GM12878 (cell line): ENCODE results near the gene SYT1. TPM values are rescaled to one million over a fixed set of nuclear protein-coding genes. Genes with fewer than 3 reads are reported as not detected.

ENCODE experiments used
- ATAC-seq: fragments of 200-7000 bp; cut with Tn5 transposase; 3 replicates; pipeline ENCODE4 v1.9.1; 2020; ENCODE audit warnings: mild to moderate bottlenecking, moderate library complexity
- BruUV-seq: library from RNA; stranded (reverse); fragments of 400-500 nt; replicated peaks from 2 replicates; lab custom pipeline; 2021; lab: Mats Ljungman, UMichigan
- CTCF ChIA-PET: fragments of 300-600 bp; sonication (Branson Sonifier 250); formaldehyde crosslinking; extraction: SDS; loops from one replicate; lab custom pipeline; 2021; ENCODE audit warnings: inconsistent platforms; lab: Yijun Ruan, JAX
- POLR2A ChIA-PET: fragments of 350-600 bp; formaldehyde crosslinking; extraction: SDS; loops from one replicate; lab custom pipeline; 2021; ENCODE audit warnings: inconsistent platforms; lab: Charles Lee
- RAD21 ChIA-PET: fragments of 300-600 bp; sonication (Branson Sonifier 250); formaldehyde crosslinking; loops from one replicate; lab custom pipeline; 2023; ENCODE audit warnings: antibody characterized with exemption; ENCODE audit not compliant: unreplicated experiment; lab: Charles Lee
- SMC1A ChIA-PET: fragments of 300-600 bp; sonication (Branson Sonifier 250); formaldehyde crosslinking; loops from one replicate; lab custom pipeline; 2023; ENCODE audit not compliant: unreplicated experiment, uncharacterized antibody; lab: Charles Lee
- DNase-seq: peaks from one replicate; pipeline ENCODE4 v3.0.0-alpha.2; 2011; ENCODE audit warnings: low read depth, low spot score
- FAIRE-seq: peaks from 3 replicates; lab custom pipeline; 2011; peaks lifted over from hg19 to GRCh38; lab: Jason Lieb, UNC
- H2AFZ ChIP-seq: 2 replicates; pipeline ENCODE4 v1.6.0; 2011; ENCODE audit warnings: low read depth, low read length, control low read depth; ENCODE audit not compliant: control insufficient read depth
- H3K27ac ChIP-seq: 2 replicates; pipeline ENCODE4 v1.5.1; 2011; ENCODE audit warnings: control low read depth; ENCODE audit not compliant: control insufficient read depth, insufficient read depth
- H3K27me3 ChIP-seq, 2 experiments: replicated peaks in 1 of 2; 2 replicates each; pipeline versions ENCODE4 v1.6.0 to v1.6.1; 2011; ENCODE audit warnings: low read length in 1 of 2; ENCODE audit not compliant: control insufficient read depth in 2 of 2, insufficient read depth in 2 of 2
- H3K36me3 ChIP-seq, 2 experiments: 2 replicates each; pipeline ENCODE4 v1.5.1; 2011; ENCODE audit warnings: low read length in 1 of 2; ENCODE audit not compliant: control insufficient read depth in 2 of 2, insufficient read depth in 2 of 2
- H3K4me1 ChIP-seq: 2 replicates; pipeline ENCODE4 v1.6.1; 2011; ENCODE audit warnings: mild to moderate bottlenecking, low read length, moderate library complexity, mixed read lengths; ENCODE audit not compliant: control insufficient read depth, insufficient read depth
- H3K4me2 ChIP-seq: 2 replicates; pipeline ENCODE4 v1.6.0; 2011; ENCODE audit warnings: control low read depth; ENCODE audit not compliant: control insufficient read depth, insufficient read depth
- H3K4me3 ChIP-seq: fragments of 200-600 bp; sonication (generic); 2 replicates; pipeline ENCODE4 v1.5.1; 2016
- H3K79me2 ChIP-seq: 2 replicates; pipeline ENCODE4 v1.6.0; 2011; ENCODE audit warnings: low read length; ENCODE audit not compliant: control insufficient read depth, insufficient read depth
- H3K9ac ChIP-seq: 2 replicates; pipeline ENCODE4 v1.8.0; 2011; ENCODE audit warnings: low read length, control low read depth, mixed read lengths; ENCODE audit not compliant: control insufficient read depth, insufficient read depth
- H3K9me3 ChIP-seq: replicated peaks from 3 replicates; pipeline ENCODE4 v1.5.1; 2011; ENCODE audit warnings: mild to moderate bottlenecking, low read length; ENCODE audit not compliant: control insufficient read depth, insufficient read depth
- H4K20me1 ChIP-seq: 2 replicates; pipeline ENCODE4 v1.6.0; 2011; ENCODE audit not compliant: control insufficient read depth, insufficient read depth
- BRCA1 ChIP-seq: IDR thresholded peaks from 2 replicates; pipeline ENCODE4 v1.6.1; 2011; ENCODE audit warnings: low read depth, low read length, improper control_type of control experiment
- CREB1 ChIP-seq: IDR thresholded peaks from 2 replicates; pipeline ENCODE4 v1.6.1; 2012; ENCODE audit warnings: low read depth, mild to moderate bottlenecking, inconsistent platforms
- DPF2 ChIP-seq: fragments of 450-650 bp; IDR thresholded peaks from 2 replicates; pipeline ENCODE4 v1.6.1; 2017; ENCODE audit warnings: mild to moderate bottlenecking
- EGR1 ChIP-seq, 2 experiments: IDR thresholded peaks; 1 replicate in 1 of 2; 2 replicates in 1 of 2; pipeline ENCODE4 v1.6.1; 2011 to 2012; ENCODE audit warnings: low read depth in 2 of 2, low read length in 2 of 2, borderline replicate concordance in 1 of 2, mild to moderate bottlenecking in 1 of 2, moderate library complexity in 1 of 2
- HCFC1 ChIP-seq: fragments of 150-350 bp; IDR thresholded peaks from 2 replicates; pipeline ENCODE4 v1.6.1; 2014; ENCODE audit warnings: low read length
- HDGF ChIP-seq: fragments of 450-650 bp; IDR thresholded peaks from 2 replicates; pipeline ENCODE4 v1.6.1; 2016; ENCODE audit warnings: antibody characterized with exemption
- JUNB ChIP-seq: IDR thresholded peaks from 2 replicates; pipeline ENCODE4 v1.6.1; 2016; ENCODE audit warnings: antibody characterized with exemption, mild to moderate bottlenecking
- NFIC ChIP-seq: IDR thresholded peaks from 2 replicates; pipeline ENCODE4 v1.6.1; 2012; ENCODE audit warnings: low read depth, mild to moderate bottlenecking, inconsistent platforms, low read length, moderate library complexity
- POLR2AphosphoS5 ChIP-seq: IDR thresholded peaks from 2 replicates; pipeline ENCODE4 v1.6.1; 2011; ENCODE audit warnings: mild to moderate bottlenecking, low read length, inconsistent platforms
- RCOR1 ChIP-seq: conservative IDR thresholded peaks from 2 replicates; pipeline ENCODE4 v1.6.1; 2012; ENCODE audit warnings: low read depth, low read length, improper control_type of control experiment
- RFX5 ChIP-seq: IDR thresholded peaks from 2 replicates; pipeline ENCODE4 v1.6.1; 2011; ENCODE audit warnings: low read depth, low read length, improper control_type of control experiment
- RUNX3 ChIP-seq: IDR thresholded peaks from 2 replicates; pipeline ENCODE4 v1.6.1; 2012; ENCODE audit warnings: low read length, inconsistent platforms
- SMAD5 ChIP-seq: IDR thresholded peaks from 2 replicates; pipeline ENCODE4 v1.6.1; 2016; ENCODE audit warnings: antibody characterized with exemption, low read depth
- SMC3 ChIP-seq: IDR thresholded peaks from 2 replicates; pipeline ENCODE4 v1.6.1; 2011; ENCODE audit warnings: low read length, improper control_type of control experiment, borderline replicate concordance
- TAF1 ChIP-seq: IDR thresholded peaks from 2 replicates; pipeline ENCODE4 v1.6.1; 2011; ENCODE audit warnings: mild to moderate bottlenecking, low read depth, low read length, borderline replicate concordance
- TBL1XR1 ChIP-seq: IDR thresholded peaks from 2 replicates; pipeline ENCODE4 v1.6.1; 2012; ENCODE audit warnings: low read depth, low read length, improper control_type of control experiment
- WGBS: methylation state at CpG from one replicate; pipeline ENCODE4 v1.1.6; 2016; ENCODE audit warnings: low lambda C conversion rate; ENCODE audit not compliant: insufficient replicate concordance, insufficient coverage; ENCODE audit errors: missing lambda C conversion rate; 5-methylcytosine and 5-hydroxymethylcytosine counted together
- in situ Hi-C: fragments of 300-500 bp; cut with MboI; formaldehyde crosslinking; loops from 9 replicates; pipeline ENCODE4 v1.14.3; 2018; ENCODE audit warnings: mixed read lengths
- intact Hi-C: fragments of 100-400 bp; cut with micrococcal nuclease; formaldehyde crosslinking; loops from one replicate; pipeline ENCODE4 v1.14.2; 2022; ENCODE audit not compliant: unreplicated experiment
- polyA plus RNA-seq, 11 experiments: library from polyadenylated mRNA; depleted of rRNA in 4 of 11; unstranded in 6 of 11; stranded (reverse) in 5 of 11; fragments of >200 nt; fragmentation: Nextera tagmentation in 4 of 11; fragmentation: Illumina TruSeq in 1 of 11; extraction: Ambion mirVana in 4 of 11; extraction: Trizol in 1 of 11; gene quantifications; 1 replicate in 1 of 11; 2 replicates in 10 of 11; pipeline versions ENCODE4 v1.2.1 to v1.2.3, GENCODE V29; 2011 to 2016; ENCODE audit warnings: inconsistent platforms in 2 of 11, missing spikeins in 2 of 11, low read depth in 1 of 11
- total RNA-seq, 4 experiments: library from RNA; depleted of rRNA in 3 of 4; stranded (reverse); fragments of >200 nt in 3 of 4; fragmentation: Illumina TruSeq in 1 of 4; extraction: Trizol in 1 of 4; gene quantifications; 2 replicates each; pipeline versions ENCODE4 v1.2.1 to v1.2.3, GENCODE V29; 2013 to 2021
- TF ChIP-seq, protein P1 (sequence below): fragments of 450-650 bp; IDR thresholded peaks from 2 replicates; pipeline ENCODE4 v1.6.1; 2017; ENCODE audit warnings: mild to moderate bottlenecking, moderate library complexity

SYT1 gene
- total and polyA plus RNA-seq, 10 of the 15 experiments (the other 5 are each of a cell fraction or from before 2014, with no cell fraction given): 0.10 to 0.28 TPM; not detected in 8

- H4K20me1 ChIP-seq: no peaks in the 10 kb centered on the region
- intact Hi-C loops: no loop called here
- ATAC-seq (no peak), DNase-seq (no peak), FAIRE-seq (no peak)
- H3K27ac ChIP-seq: no peak overlapping the region
- TF ChIP-seq POLR2AphosphoS5 (no peak), RFX5 (no peak), TBL1XR1 (no peak), HDGF (no peak), RUNX3 (no peak), BRCA1 (no peak)
- no peaks in the 10 kb centered on the region for H3K27me3 ChIP-seq
- H3K9ac ChIP-seq: no peak overlapping the region
- ChIA-PET SMC1A (no interaction called here), CTCF (no interaction called here), RAD21 (no interaction called here), POLR2A (no interaction called here)
- no peaks in the 10 kb centered on the region for H3K4me1 ChIP-seq
- no peak overlapping the region for H3K4me3 ChIP-seq
- no peak overlapping the region for H3K4me2 ChIP-seq
- H3K36me3 ChIP-seq: no peaks in the 10 kb centered on the region
- WGBS: 14% methylated on average over 2 of the region's 2 CpGs
- no TSS peak for BruUV-seq
- no peak overlapping the region for H2AFZ ChIP-seq
- H3K79me2 ChIP-seq: no peaks in the 10 kb centered on the region
- in situ Hi-C loops: no loop called here
- H3K9me3 ChIP-seq: no peaks in the 10 kb centered on the region
Observed at GRCh38 chr12:78933014-78933413, 68.4 kb downstream of the SYT1 start.

GRCh38 chr12:78938341-78939084, 73.9 kb downstream of the SYT1 start:
- no TSS peak for BruUV-seq
- Histone ChIP-seq H3K9me3 (no peaks in the 10 kb centered on the region), H4K20me1 (no peaks in the 10 kb centered on the region), H3K27me3 (no peaks in the 10 kb centered on the region), H3K4me2 (no peak overlapping the region), H3K4me1 (no peaks in the 10 kb centered on the region), H3K4me3 (no peak overlapping the region), H3K36me3 (no peaks in the 10 kb centered on the region), H2AFZ (no peak overlapping the region), H3K27ac (no peak overlapping the region), H3K9ac (no peak overlapping the region), H3K79me2 (no peaks in the 10 kb centered on the region)
- 42% methylated on average over 4 of the region's 4 CpGs for WGBS
- POLR2A ChIA-PET: no interaction called here
- CTCF ChIA-PET: interaction anchor here (1.1 kb wide), 1 partner anchor 20 kb away, joined by 4 read pairs; no protein-coding TSS in a partner anchor
- FAIRE-seq: no peak
- in situ Hi-C loops (no loop called here), intact Hi-C loops (no loop called here)
- RAD21 ChIA-PET: no interaction called here
- no peak for DNase-seq
- SMC1A ChIA-PET: no interaction called here
- no peak for ATAC-seq
- TF ChIP-seq, protein P1, sequence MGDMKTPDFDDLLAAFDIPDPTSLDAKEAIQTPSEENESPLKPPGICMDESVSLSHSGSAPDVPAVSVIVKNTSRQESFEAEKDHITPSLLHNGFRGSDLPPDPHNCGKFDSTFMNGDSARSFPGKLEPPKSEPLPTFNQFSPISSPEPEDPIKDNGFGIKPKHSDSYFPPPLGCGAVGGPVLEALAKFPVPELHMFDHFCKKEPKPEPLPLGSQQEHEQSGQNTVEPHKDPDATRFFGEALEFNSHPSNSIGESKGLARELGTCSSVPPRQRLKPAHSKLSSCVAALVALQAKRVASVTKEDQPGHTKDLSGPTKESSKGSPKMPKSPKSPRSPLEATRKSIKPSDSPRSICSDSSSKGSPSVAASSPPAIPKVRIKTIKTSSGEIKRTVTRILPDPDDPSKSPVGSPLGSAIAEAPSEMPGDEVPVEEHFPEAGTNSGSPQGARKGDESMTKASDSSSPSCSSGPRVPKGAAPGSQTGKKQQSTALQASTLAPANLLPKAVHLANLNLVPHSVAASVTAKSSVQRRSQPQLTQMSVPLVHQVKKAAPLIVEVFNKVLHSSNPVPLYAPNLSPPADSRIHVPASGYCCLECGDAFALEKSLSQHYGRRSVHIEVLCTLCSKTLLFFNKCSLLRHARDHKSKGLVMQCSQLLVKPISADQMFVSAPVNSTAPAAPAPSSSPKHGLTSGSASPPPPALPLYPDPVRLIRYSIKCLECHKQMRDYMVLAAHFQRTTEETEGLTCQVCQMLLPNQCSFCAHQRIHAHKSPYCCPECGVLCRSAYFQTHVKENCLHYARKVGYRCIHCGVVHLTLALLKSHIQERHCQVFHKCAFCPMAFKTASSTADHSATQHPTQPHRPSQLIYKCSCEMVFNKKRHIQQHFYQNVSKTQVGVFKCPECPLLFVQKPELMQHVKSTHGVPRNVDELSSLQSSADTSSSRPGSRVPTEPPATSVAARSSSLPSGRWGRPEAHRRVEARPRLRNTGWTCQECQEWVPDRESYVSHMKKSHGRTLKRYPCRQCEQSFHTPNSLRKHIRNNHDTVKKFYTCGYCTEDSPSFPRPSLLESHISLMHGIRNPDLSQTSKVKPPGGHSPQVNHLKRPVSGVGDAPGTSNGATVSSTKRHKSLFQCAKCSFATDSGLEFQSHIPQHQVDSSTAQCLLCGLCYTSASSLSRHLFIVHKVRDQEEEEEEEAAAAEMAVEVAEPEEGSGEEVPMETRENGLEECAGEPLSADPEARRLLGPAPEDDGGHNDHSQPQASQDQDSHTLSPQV: no peak
- TF ChIP-seq DPF2 (no peak), HCFC1 (no peak), NFIC (no peak), RCOR1 (no peak), JUNB (no peak), EGR1 (IDR thresholded peaks at IDR 0.05; ENCODE audit: borderline replicate concordance in 1 of 2, low read depth in 2 of 2, low read length in 2 of 2) (no peak), SMC3 (no peak), TAF1 (no peak), SMAD5 (no peak), CREB1 (no peak)
